IMR-90 (cell line): ENCODE data around the gene AUTS2. TPM values are rescaled to one million over a fixed set of nuclear protein-coding genes. Genes with fewer than 3 reads are reported as not detected.

ENCODE experiments used
- ATAC-seq: fragments of 200-7000 bp; cut with Tn5 transposase; 2 replicates; pipeline ENCODE4 v1.9.1; 2020; ENCODE audit warnings: low read depth, mild to moderate bottlenecking, moderate library complexity
- BruUV-seq: library from RNA; stranded (reverse); fragments of 400-500 nt; replicated peaks from 2 replicates; lab custom pipeline; 2021; lab: Mats Ljungman, UMichigan
- CTCF ChIA-PET: fragments of 300-600 bp; formaldehyde crosslinking; extraction: SDS; loops from one replicate; lab custom pipeline; 2021; ENCODE audit warnings: antibody characterized with exemption; lab: Yijun Ruan, JAX
- POLR2A ChIA-PET: fragments of 300-600 bp; sonication (Branson Sonifier 250); formaldehyde crosslinking; loops from one replicate; lab custom pipeline; 2022; ENCODE audit warnings: antibody characterized with exemption; ENCODE audit not compliant: unreplicated experiment; lab: Charles Lee
- DNase-seq: peaks from one replicate; pipeline ENCODE4 v3.0.0; 2013
- H2AFZ ChIP-seq: replicated peaks from 2 replicates; pipeline ENCODE3; 2013; ENCODE audit warnings: low read length, mild to moderate bottlenecking; ENCODE audit not compliant: poor library complexity
- H2AK5ac ChIP-seq: 2 replicates; pipeline ENCODE4 v1.6.1; 2013; ENCODE audit warnings: low read depth, low read length, inconsistent platforms
- H2AK9ac ChIP-seq: replicated peaks from 2 replicates; pipeline ENCODE3; 2013; ENCODE audit warnings: mild to moderate bottlenecking, low read depth, low read length, moderate library complexity; ENCODE audit not compliant: poor library complexity
- H2BK120ac ChIP-seq: 2 replicates; pipeline ENCODE4 v1.6.1; 2013; ENCODE audit warnings: low read depth, low read length, inconsistent platforms
- H2BK15ac ChIP-seq: 3 replicates; pipeline ENCODE4 v1.6.1; 2013; ENCODE audit warnings: low read depth, low read length, inconsistent platforms
- H2BK20ac ChIP-seq: 2 replicates; pipeline ENCODE4 v1.6.1; 2013; ENCODE audit warnings: low read depth, mild to moderate bottlenecking, inconsistent platforms, low read length, moderate library complexity
- H2BK5ac ChIP-seq: 2 replicates; pipeline ENCODE4 v1.6.1; 2013; ENCODE audit warnings: mild to moderate bottlenecking, low read depth, low read length, inconsistent platforms; ENCODE audit not compliant: poor library complexity, severe bottlenecking
- H3K14ac ChIP-seq: replicated peaks from 2 replicates; pipeline ENCODE4 v1.6.1; 2013; ENCODE audit warnings: low read depth, low read length, inconsistent platforms
- H3K18ac ChIP-seq: 2 replicates; pipeline ENCODE4 v1.6.1; 2013; ENCODE audit warnings: low read depth, low read length, control low read depth
- H3K23ac ChIP-seq: 2 replicates; pipeline ENCODE4 v1.6.1; 2013; ENCODE audit warnings: low read depth, low read length, inconsistent platforms
- H3K27ac ChIP-seq: 2 replicates; pipeline ENCODE4 v1.5.1; 2013; ENCODE audit warnings: mild to moderate bottlenecking, control low read depth, low read length; ENCODE audit not compliant: insufficient read depth
- H3K27me3 ChIP-seq: 2 replicates; pipeline ENCODE4 v1.6.1; 2013; ENCODE audit warnings: low read length; ENCODE audit not compliant: control insufficient read depth, insufficient read depth
- H3K36me3 ChIP-seq: 2 replicates; pipeline ENCODE4 v1.6.1; 2013; ENCODE audit warnings: low read length, mixed read lengths; ENCODE audit not compliant: control insufficient read depth, insufficient read depth
- H3K4ac ChIP-seq: 2 replicates; pipeline ENCODE4 v1.6.1; 2013; ENCODE audit warnings: low read depth, low read length, inconsistent platforms
- H3K4me1 ChIP-seq: 2 replicates; pipeline ENCODE4 v1.6.1; 2013; ENCODE audit warnings: low read length, mixed read lengths; ENCODE audit not compliant: control insufficient read depth, insufficient read depth
- H3K4me2 ChIP-seq: 2 replicates; pipeline ENCODE4 v1.6.1; 2013; ENCODE audit warnings: low read depth, mild to moderate bottlenecking, control low read depth, low read length, moderate library complexity
- H3K4me3 ChIP-seq: 2 replicates; pipeline ENCODE4 v1.5.1; 2013; ENCODE audit warnings: low read depth, mild to moderate bottlenecking, control low read depth, low read length, moderate library complexity; ENCODE audit not compliant: insufficient read depth
- H3K56ac ChIP-seq: 2 replicates; pipeline ENCODE4 v1.6.1; 2013; ENCODE audit warnings: low read length, inconsistent platforms; ENCODE audit not compliant: insufficient read depth; ENCODE audit errors: extremely low read depth
- H3K79me1 ChIP-seq, 2 experiments: 2 replicates each; pipeline ENCODE4 v1.6.1; 2013; ENCODE audit warnings: low read length in 2 of 2, inconsistent platforms in 1 of 2, low read depth in 1 of 2
- H3K9ac ChIP-seq: 2 replicates; pipeline ENCODE4 v1.6.1; 2013; ENCODE audit warnings: low read depth, low read length, control low read depth
- H3K9me1 ChIP-seq: 2 replicates; pipeline ENCODE4 v1.6.1; 2013; ENCODE audit warnings: low read length, inconsistent platforms; ENCODE audit not compliant: insufficient read depth
- H3K9me3 ChIP-seq: 2 replicates; pipeline ENCODE4 v1.6.1; 2013; ENCODE audit warnings: low read length; ENCODE audit not compliant: control insufficient read depth, insufficient read depth
- H4K20me1 ChIP-seq: 2 replicates; pipeline ENCODE4 v1.6.1; 2013; ENCODE audit warnings: low read length, inconsistent platforms; ENCODE audit not compliant: insufficient read depth
- H4K5ac ChIP-seq: 2 replicates; pipeline ENCODE4 v1.6.1; 2013; ENCODE audit warnings: mild to moderate bottlenecking, low read depth, low read length, control low read depth
- H4K8ac ChIP-seq, 2 experiments: 2 replicates each; pipeline ENCODE4 v1.6.1; 2013; ENCODE audit warnings: low read depth in 2 of 2, low read length in 2 of 2, control low read depth in 1 of 2, inconsistent platforms in 1 of 2
- H4K91ac ChIP-seq: 2 replicates; pipeline ENCODE4 v1.6.1; 2013; ENCODE audit warnings: low read depth, low read length, inconsistent platforms; ENCODE audit not compliant: insufficient read depth
- BHLHE40 ChIP-seq: fragments of 150-350 bp; IDR thresholded peaks from 2 replicates; pipeline ENCODE4 v1.6.1; 2016; ENCODE audit warnings: mild to moderate bottlenecking, low read depth, low read length
- CEBPB ChIP-seq: IDR thresholded peaks from 2 replicates; pipeline ENCODE4 v1.6.1; 2012; ENCODE audit warnings: low read depth, low read length, improper control_type of control experiment
- FOS ChIP-seq: fragments of 150-350 bp; IDR thresholded peaks from 2 replicates; pipeline ENCODE4 v1.6.1; 2016; ENCODE audit warnings: low read depth, low read length
- MAZ ChIP-seq: IDR thresholded peaks from 2 replicates; pipeline ENCODE4 v1.6.1; 2012; ENCODE audit warnings: low read depth, mild to moderate bottlenecking, low read length, improper control_type of control experiment, moderate library complexity, borderline replicate concordance
- RCOR1 ChIP-seq: IDR thresholded peaks from 2 replicates; pipeline ENCODE4 v1.6.1; 2012; ENCODE audit warnings: mild to moderate bottlenecking, low read length, improper control_type of control experiment; ENCODE audit not compliant: insufficient replicate concordance
- WGBS, 2 experiments: methylation state at CpG; one replicate each; pipeline versions ENCODE4 v1.1.5 to v1.1.7; 2013; ENCODE audit warnings: missing lambda C conversion rate in 2 of 2; ENCODE audit not compliant: insufficient read length in 1 of 2; ENCODE audit errors: extremely low coverage in 2 of 2; 5-methylcytosine and 5-hydroxymethylcytosine counted together
- dilution Hi-C: fragments of 300-500 bp; cut with HindIII; formaldehyde crosslinking; loops from one replicate; pipeline ENCODE4 v1.14.3; 2018; ENCODE audit warnings: low sequenced_read_pairs; ENCODE audit not compliant: unreplicated experiment
- in situ Hi-C: fragments of 300-500 bp; cut with MboI; formaldehyde crosslinking; loops from 3 replicates; pipeline ENCODE4 v1.14.3; 2019; ENCODE audit warnings: low sequenced_read_pairs, inconsistent platforms, mixed read lengths
- intact Hi-C: fragments of 100-400 bp; cut with micrococcal nuclease; formaldehyde crosslinking; loops from 2 replicates; pipeline ENCODE4 v1.10.0; 2022
- polyA plus RNA-seq, 3 experiments: library from polyadenylated mRNA; depleted of rRNA; stranded (reverse); fragments of >200 nt; gene quantifications; 2 replicates each; pipeline ENCODE4 v1.2.3, GENCODE V29; 2012; ENCODE audit warnings: low replicate concordance in 1 of 3
- total RNA-seq: library from RNA; depleted of rRNA; stranded (reverse); fragments of >200 nt; gene quantifications from 2 replicates; pipeline ENCODE4 v1.2.3, GENCODE V29; 2012
- TF ChIP-seq, protein P1 (sequence below): fragments of 150-350 bp; IDR thresholded peaks from 2 replicates; pipeline ENCODE4 v1.6.1; 2017; ENCODE audit warnings: mild to moderate bottlenecking, antibody characterized with exemption, low read length, low read depth
- TF ChIP-seq, protein P2 (sequence below): fragments of 150-350 bp; IDR thresholded peaks from 2 replicates; pipeline ENCODE4 v1.6.1; 2016; ENCODE audit warnings: low read depth, mild to moderate bottlenecking, low read length, moderate library complexity, borderline replicate concordance

Gene AUTS2
- total and polyA plus RNA-seq, 2 of the 4 experiments (the other 2 are of a cell fraction): 0.90 to 3.0 TPM

- Histone ChIP-seq H2AK5ac (peak overlapping the region; percentile 34), H4K5ac (no peak overlapping the region), H3K27me3 (no peaks in the 10 kb centered on the region), H4K91ac (no peak overlapping the region), H3K18ac (no peak overlapping the region; the same call in 1 of the 2 replicates), H3K4me1 (no peaks in the 10 kb centered on the region; the same call in 1 of the 2 replicates), H3K4ac (no peak overlapping the region), H3K9me1 (no peaks in the 10 kb centered on the region), H3K56ac (no peak overlapping the region), H2BK5ac (no peak overlapping the region), H3K4me3 (no peak overlapping the region), H2AFZ (peak overlapping the region; percentile 76), H2BK20ac (no peak overlapping the region), H2BK15ac (no peak overlapping the region), H4K8ac (no peak overlapping the region), H2AK9ac (no peak overlapping the region), H4K20me1 (no peaks in the 10 kb centered on the region), H3K4me2 (no peak overlapping the region), H3K36me3 (no peaks in the 10 kb centered on the region), H3K23ac (no peak overlapping the region; the same call in 1 of the 2 replicates), H2BK120ac (no peak overlapping the region), H3K14ac (no peak overlapping the region), H3K79me1 (no peaks in the 10 kb centered on the region), H3K9ac (no peak overlapping the region), H3K9me3 (no peaks in the 10 kb centered on the region), H3K27ac (no peak overlapping the region)
- WGBS, 2 experiments: 0% methylated on average over 1 of the region's 9 CpGs; no CpG with 5 or more reads in 1 of the 2 experiments
- intact Hi-C loops (no loop called here), in situ Hi-C loops (no loop called here), dilution Hi-C loops (no loop called here)
- no TSS peak for BruUV-seq
- DNase-seq (peak; percentile 80), ATAC-seq (peak; percentile 42; the same call in 1 of the 2 replicates)
- POLR2A ChIA-PET: no interaction called here
- CTCF ChIA-PET: no interaction called here
- TF ChIP-seq, protein P1, sequence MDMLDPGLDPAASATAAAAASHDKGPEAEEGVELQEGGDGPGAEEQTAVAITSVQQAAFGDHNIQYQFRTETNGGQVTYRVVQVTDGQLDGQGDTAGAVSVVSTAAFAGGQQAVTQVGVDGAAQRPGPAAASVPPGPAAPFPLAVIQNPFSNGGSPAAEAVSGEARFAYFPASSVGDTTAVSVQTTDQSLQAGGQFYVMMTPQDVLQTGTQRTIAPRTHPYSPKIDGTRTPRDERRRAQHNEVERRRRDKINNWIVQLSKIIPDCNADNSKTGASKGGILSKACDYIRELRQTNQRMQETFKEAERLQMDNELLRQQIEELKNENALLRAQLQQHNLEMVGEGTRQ: no peak
- TF ChIP-seq RCOR1: peak; percentile 82
- TF ChIP-seq CEBPB: no peak
- TF ChIP-seq BHLHE40: peak; percentile 71
- TF ChIP-seq, protein P2, sequence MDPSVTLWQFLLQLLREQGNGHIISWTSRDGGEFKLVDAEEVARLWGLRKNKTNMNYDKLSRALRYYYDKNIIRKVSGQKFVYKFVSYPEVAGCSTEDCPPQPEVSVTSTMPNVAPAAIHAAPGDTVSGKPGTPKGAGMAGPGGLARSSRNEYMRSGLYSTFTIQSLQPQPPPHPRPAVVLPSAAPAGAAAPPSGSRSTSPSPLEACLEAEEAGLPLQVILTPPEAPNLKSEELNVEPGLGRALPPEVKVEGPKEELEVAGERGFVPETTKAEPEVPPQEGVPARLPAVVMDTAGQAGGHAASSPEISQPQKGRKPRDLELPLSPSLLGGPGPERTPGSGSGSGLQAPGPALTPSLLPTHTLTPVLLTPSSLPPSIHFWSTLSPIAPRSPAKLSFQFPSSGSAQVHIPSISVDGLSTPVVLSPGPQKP: no peak
- TF ChIP-seq FOS: 0 out of 2 replicates have a peak, but pooled peaks have one; percentile 38
- TF ChIP-seq MAZ: no peak
These were observed 1049.7 kb downstream of the AUTS2 start for GRCh38 chr7:70647801-70648498.
